Activated T-helper 1 cell treated with anti-CD3 and anti-CD28 coated beads, Interleukin-2, amount 50 U/mL, for 16 hours (primary cell): ENCODE measurements around the gene PDE4D.
"Not testable (repeated sequence)": the region's sequence is repeated elsewhere in the genome, so short reads cannot be mapped to it uniquely, and the experiment has no call there.

Experiments
- DNase-seq, 2 donors: peaks; one replicate each; pipeline ENCODE4 v3.0.0-alpha.2; 2020; ENCODE audit warnings: low read depth in 1 of 2, low spot score in 1 of 2

The PDE4D gene

DNA sequence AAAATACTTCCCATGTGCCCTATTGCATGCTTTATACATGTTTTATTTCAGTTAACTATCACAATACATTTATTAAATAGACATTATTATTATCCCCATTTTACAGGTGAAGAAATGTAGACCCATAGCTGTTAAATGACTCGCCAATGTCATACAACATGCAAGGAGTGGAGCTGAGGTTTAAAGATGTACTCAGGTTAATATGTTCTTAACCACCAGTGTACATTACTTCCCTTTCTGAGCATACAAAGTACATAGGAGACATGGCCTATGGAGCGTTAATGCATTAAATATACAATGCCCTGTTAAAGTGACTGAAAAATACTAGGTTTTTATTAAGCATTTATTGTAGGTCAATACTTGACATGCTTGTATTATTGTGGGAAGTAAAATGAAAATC, 407.0 kb downstream of the PDE4D start:
- DNase-seq = no peak

DNA sequence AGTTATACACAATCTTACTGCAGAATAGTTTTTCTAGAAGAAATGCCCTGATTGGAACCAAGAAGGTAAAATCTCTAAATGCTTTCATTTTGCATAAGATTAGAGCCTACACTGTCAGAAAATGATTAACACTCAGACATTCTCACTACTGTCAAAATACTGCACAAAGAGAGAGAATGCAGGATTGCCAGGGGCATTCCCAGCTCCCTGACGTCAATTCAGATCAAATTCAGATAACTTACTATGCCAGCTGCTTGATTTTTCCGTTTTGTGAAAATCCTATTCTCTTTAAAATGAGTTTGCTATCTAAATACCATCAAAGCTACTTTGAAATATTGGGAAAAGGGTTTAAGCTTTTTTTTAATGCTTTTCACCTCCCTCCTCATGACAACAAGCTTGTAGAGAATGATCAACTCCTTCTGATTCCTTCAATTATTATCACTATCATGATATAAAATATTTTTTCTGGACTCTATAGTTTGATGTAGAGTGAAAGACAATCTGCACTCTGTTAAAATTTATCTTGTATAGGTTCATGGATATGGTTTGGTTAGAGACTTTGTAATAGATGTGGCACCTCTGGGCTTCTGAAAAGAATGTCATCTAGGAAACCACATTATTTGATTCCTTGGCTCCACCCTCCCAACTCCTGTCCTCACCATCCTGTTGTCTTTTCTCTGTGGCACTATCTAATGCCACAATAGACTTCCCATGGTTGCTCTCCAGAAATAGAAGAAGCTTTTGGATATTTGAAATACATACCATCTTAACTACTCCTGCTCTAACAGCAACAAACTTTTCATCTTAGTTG, 407.7 kb downstream of the PDE4D start:
- no peak for DNase-seq

DNA sequence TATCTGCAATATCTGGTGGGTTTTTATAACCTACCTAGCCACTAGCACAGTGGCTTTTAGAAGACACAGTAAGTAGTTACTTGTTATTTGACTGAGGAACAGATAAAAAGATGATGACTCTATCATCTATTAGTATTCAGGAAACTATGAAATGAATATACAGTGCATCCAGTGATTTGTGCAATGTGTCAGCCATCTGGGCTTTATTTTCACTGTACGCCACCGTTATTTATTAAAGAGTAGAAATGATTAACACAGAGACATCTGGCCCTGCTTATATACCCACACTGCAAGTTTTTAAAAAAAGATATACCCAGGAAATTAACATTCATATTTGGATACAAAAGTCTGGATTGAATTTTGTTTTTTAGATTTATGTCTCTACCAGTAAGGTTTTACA, 408.4 kb downstream of the PDE4D start:
- no peak for DNase-seq

GRCh38 chr5:59484618-59485017, 408.9 kb downstream of the PDE4D start:
- DNase-seq = no peak

- no peak for DNase-seq
Measured at GRCh38 chr5:59483971-59484472, 409.5 kb downstream of the PDE4D start.

- no peak for DNase-seq
Measured at GRCh38 chr5:59479086-59479485, 414.4 kb downstream of the PDE4D start.

DNA sequence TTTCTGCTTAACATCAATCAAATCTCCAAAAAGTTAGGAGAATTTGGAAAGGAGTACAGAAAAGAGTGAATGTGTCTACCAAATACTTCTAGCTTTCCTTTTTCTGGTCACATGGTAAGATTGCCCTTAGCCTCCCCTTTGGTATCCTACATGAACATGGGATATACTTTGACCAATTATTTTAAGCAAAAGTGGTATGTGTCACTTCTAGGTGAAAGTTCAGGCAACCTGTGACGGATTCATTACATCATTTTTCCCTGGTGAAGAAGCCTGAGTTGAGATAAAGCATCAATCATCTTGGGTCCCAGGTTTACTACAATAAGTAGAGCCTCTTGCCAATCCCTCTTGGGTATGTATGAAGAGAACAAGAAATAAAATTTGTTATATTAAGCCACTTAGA, 419.2 kb downstream of the PDE4D start:
- DNase-seq = no peak

DNA sequence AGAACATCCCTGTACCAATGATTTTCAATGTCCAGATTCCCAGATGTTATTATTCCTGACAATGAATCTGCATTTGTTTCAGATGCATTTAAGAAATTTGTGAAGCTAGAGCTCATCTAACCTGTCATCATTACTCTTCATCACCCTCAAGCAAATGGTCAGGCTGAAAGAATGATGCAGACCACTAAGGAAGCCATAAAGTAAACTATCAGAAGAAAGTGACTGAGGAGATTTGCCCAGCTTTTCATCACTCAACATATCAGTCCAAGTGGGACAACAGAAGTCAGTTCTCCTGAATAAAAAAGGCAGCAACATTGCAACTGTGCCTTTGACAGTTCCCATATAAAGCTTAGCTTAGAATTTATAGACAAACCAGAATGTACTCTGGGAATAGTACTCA, 419.9 kb downstream of the PDE4D start:
- DNase-seq = no peak

DNA sequence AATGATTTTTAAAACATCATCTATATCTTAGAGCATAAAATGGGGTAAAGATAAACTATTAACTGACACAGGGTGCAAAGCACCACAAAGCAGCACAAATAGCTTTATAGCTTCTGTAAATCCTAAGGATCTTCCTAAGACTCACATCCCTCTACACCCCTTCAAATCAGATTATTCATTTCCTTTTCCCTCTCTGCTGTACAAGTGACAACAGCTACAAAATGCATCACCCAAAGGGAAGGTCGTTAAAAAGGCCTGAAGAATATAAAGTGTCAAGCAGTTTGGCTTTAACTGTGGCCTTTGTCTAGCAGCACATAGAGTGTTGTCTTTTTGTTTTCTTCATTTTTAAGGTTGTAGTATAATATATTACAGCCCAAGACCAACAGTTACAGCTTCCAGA, 422.1 kb downstream of the PDE4D start:
- DNase-seq = no peak

DNA sequence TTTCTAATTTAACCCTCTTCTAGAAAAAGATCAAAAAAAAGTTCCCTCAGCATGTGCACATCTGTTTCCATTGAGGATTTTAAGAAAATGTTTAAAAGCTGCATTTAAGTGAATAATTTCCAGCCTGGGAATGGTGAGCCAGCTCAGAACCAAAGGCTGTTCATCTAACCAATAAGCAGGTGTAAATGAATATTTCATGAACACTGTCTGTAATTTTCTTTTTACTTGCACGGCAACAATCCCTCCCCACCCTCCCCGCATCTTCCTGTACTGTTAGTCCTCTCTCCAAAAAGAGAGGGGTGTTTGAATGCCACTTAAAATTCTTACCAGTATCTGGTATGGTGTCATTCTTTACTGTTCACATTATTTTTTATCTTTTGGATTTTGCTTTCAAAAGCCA, 425.6 kb downstream of the PDE4D start:
- DNase-seq = no peak

DNA sequence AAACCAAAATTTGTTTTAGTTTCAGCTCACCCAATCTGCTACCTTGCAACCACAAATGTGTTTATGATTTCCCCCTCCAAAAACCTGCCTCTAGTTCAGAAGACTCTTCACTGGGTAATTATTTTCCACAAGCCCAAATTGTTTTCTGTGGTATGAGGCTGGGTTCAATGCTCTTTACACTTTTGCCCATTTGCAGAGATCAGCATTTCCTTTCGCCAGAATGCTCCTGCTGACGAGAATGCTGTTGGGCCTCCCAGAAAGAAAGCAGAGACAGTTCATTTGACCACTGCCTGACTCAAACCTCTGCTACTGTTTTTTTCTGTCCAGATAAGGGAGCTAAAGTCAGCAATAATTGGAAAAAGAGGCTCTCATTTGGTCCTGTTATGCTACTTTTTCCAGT, 427.3 kb downstream of the PDE4D start:
- DNase-seq = no peak

DNA sequence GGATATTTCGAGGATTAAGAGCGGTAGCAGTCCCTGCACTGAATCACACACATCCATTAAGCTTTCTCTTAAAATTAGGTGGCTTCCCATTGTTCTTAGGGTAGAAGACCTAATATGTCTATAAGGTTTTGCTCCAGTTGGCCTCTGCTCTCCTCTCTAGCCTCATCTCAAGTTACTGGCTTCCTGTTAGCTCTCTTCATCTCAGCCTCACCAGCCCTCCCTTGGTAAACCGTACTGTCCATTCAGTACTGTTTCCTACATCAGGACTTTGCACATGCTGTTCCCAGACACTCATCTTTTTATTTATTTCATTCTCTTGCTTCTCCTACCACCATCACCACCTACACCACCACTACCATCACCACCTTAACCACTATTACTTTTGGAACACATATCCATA, 428.6 kb downstream of the PDE4D start:
- DNase-seq = no peak

DNA sequence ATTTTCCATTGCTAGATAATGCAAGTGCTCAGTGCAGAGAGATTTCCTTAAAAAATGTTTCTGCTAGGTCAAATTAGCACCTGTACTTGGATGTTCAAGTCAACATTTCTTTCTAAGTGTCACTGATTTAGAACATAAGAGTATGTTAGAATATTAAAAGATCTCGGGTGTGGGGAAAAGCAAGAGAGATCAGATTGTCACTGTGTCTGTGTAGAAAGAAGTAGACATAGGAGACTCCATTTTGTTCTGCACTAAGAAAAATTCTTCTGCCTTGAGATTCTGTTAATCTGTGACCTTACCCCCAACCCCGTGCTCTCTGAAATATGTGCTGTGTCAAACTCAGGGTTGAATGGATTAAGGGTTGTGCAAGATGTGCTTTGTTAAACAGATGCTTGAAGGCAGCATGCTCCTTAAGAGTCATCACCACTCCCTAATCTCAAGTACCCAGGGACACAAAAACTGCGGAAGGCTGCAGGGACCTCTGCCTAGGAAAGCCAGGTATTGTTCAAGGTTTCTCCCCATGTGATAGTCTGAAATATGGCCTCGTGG, 429.8 kb downstream of the PDE4D start:
- DNase-seq = not testable (repeated sequence)

GRCh38 chr5:59462956-59463355, 430.6 kb downstream of the PDE4D start:
- DNase-seq = no peak

DNA sequence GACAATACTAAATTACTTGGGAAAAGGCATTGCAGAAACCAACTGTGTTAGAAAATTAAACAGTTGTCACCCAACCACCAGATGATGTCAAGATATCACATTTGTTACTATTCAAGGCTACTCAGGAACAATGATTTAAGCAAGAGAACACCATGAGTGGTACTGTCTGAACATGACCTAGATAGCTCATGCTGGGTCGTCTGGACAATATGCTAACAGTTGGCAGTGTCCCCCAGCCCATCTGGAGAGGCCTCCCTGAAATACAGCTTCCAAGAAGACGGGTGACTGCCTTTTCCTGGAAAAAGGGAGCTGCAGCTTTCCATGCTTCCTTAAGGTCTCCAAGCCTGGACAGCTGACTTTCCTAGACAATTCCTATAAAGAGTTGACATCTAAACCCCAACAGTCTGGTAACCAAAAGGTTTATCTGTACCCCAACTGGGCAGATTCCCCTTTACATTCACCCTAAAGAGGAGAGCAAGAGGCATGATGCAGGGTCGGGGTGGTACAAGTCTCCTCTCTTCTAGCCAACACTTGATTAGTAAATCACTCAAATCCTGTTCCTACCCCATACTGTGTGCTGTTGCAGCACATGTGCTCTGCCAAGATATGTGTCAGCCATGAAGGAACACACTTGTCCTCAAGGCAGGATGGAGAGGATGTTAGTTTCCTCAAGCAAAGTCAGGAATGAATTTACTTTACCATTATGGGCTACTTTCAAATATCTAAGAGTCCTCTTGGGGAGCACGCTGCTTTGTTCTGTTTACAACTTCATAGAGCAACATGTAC, 433.0 kb downstream of the PDE4D start:
- no peak for DNase-seq

- no peak for DNase-seq
Measured at GRCh38 chr5:59458966-59459729, 434.4 kb downstream of the PDE4D start.

DNA sequence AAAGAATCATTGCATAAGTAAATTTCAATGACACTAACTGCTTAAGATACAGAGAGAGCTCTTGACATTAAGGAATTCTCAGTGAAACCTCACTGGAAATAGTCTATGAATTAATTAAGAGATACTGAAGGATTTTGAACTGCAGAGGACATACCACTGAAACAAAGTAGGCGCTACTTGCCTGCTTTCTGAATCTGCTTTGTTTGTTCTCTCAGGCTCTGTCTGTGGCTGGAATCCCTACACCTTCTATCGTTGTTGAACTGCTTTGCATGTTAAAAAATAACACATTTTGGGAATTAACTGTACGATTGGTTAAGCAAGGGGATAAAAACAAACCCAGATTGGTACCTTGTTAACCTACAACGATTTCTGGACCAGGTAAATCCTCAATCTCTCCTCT, 435.2 kb downstream of the PDE4D start:
- no peak for DNase-seq

DNA sequence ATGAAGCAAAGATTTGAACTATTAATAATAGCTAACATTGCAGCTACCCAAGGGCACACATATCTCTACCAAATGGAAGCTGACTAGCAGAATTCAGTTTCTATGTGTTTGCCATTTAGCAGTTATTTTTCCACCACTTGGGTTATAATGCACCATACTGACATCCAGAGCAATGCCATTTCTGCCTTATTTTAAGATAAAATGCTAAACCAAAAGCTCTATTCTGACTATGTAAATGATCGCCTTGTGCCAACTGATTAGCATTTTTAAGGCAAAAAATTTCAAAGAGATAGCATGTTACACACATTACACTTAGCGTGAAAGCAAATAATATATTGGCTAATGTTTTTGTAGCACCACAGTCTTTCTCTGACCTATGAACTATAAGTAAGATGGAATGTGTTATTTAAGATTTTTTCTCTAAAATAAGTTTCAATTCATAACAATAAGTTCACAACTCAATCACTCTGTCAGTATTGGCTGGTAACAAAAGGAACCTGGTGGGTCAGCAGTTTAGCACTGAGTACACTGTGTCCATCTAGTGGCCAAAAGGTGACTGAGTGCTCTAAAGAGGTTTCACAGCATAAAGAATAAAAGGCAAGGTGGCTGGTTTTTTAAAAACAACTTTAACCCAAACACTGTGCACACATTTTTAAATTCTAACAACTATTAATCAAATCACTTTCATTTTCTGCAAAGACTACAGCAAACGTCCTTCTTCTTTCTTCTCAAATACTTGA, 443.5 kb downstream of the PDE4D start:
- DNase-seq = no peak

DNA sequence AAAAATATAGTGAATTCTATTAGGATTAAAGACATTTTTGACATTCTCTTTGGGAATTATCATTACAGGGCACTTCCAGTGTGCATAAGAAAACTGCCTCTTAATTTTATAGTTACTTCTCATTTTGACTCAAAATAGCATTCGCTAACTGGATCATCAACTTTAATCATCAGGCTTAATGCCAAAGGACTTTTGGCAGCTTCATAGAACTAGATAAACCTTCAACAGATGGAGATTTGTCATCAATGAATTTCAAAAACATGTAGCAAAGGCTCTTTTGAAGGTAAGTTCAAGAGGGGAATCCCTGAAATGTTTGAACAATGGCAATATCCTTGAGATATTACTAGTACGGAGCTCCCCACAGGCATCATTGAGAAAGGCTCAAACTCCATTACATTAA, 447.2 kb downstream of the PDE4D start:
- DNase-seq = no peak

GRCh38 chr5:59445741-59446140, 447.8 kb downstream of the PDE4D start:
- DNase-seq = no peak

GRCh38 chr5:59439303-59439702, 454.2 kb downstream of the PDE4D start:
- DNase-seq = no peak
